Measurements from ENCODE around the gene FLRT2. TPM values are rescaled to one million over a fixed set of nuclear protein-coding genes. Genes with fewer than 3 reads are reported as not detected.

Gene FLRT2
- total and polyA plus RNA-seq, 2 of the 4 experiments (the other 2 are of a cell fraction), result 10.2 to 13.1 TPM

- peak overlapping the region; percentile 47; the same call in 1 of the 2 replicates for H3K27ac ChIP-seq (ENCODE audit: insufficient read depth, low read length)
- H3K4me3 ChIP-seq (ENCODE audit: insufficient read depth, low read depth, low read length), result peak overlapping the region; percentile 67
- H2AK5ac ChIP-seq (ENCODE audit: low read depth, low read length), result no peak overlapping the region
- 0 out of 2 replicates have a peak overlapping the region, but pooled peaks have one; percentile 3 for H3K14ac ChIP-seq (replicated peaks; ENCODE audit: low read depth, low read length)
- ChIA-PET POLR2A (ENCODE audit: unreplicated experiment) (no interaction called here), CTCF (no interaction called here)
- H3K4me2 ChIP-seq (ENCODE audit: low read depth, low read length), result peak overlapping the region; percentile 94
- DNase-seq (no peak), ATAC-seq (ENCODE audit: low read depth) (no peak)
- dilution Hi-C loops (cut with HindIII; ENCODE audit: low sequenced_read_pairs, unreplicated experiment), result no loop called here
- H3K56ac ChIP-seq (ENCODE audit: extremely low read depth, insufficient read depth, low read length), result no peak overlapping the region; the same call in 1 of the 2 replicates
- H4K91ac ChIP-seq (ENCODE audit: insufficient read depth, low read depth, low read length), result 0 out of 2 replicates have a peak overlapping the region, but pooled peaks have one; percentile 49
- WGBS, 2 experiments (ENCODE audit: extremely low coverage in 2 of 2, insufficient read length in 1 of 2), result 11% methylated on average over 3 of the region's 7 CpGs; no CpG with 5 or more reads in 1 of the 2 experiments
- H2AK9ac ChIP-seq (replicated peaks; ENCODE audit: low read depth, low read length, poor library complexity), result peak overlapping the region; percentile 40
- peak overlapping the region; percentile 63 for H3K9ac ChIP-seq (ENCODE audit: low read depth, low read length)
- H2BK20ac ChIP-seq (ENCODE audit: low read depth, low read length), result 0 out of 2 replicates have a peak overlapping the region, but pooled peaks have one; percentile 7
- peak overlapping the region; percentile 92 for H2AFZ ChIP-seq (replicated peaks; ENCODE audit: low read length, poor library complexity)
- peak overlapping the region; percentile 19 to 76; a peak in 2 of 4 replicates for H4K8ac ChIP-seq (ENCODE audit: low read depth in 2 of 2, low read length in 2 of 2)
- peak overlapping the region; percentile 34; the same call in 1 of the 2 replicates for H3K23ac ChIP-seq (ENCODE audit: low read depth, low read length)
- H3K4me1 ChIP-seq (ENCODE audit: control insufficient read depth, insufficient read depth, low read length), result no peaks in the 10 kb centered on the region
- no peak overlapping the region for H2BK15ac ChIP-seq (ENCODE audit: low read depth, low read length)
- H3K36me3 ChIP-seq (ENCODE audit: control insufficient read depth, insufficient read depth, low read length), result no peaks in the 10 kb centered on the region
- H3K79me1 ChIP-seq (ENCODE audit: low read depth in 1 of 2, low read length in 2 of 2), result peaks cover 4 to 15% of the 10 kb centered on the region in 2 experiments
- H3K9me3 ChIP-seq (ENCODE audit: control insufficient read depth, insufficient read depth, low read length), result no peaks in the 10 kb centered on the region
- H3K9me1 ChIP-seq (ENCODE audit: insufficient read depth, low read length), result no peaks in the 10 kb centered on the region
- H2BK5ac ChIP-seq (ENCODE audit: low read depth, low read length, poor library complexity, severe bottlenecking), result no peak overlapping the region
- H3K18ac ChIP-seq (ENCODE audit: low read depth, low read length), result no peak overlapping the region; the same call in 1 of the 2 replicates
- H3K4ac ChIP-seq (ENCODE audit: low read depth, low read length), result peak overlapping the region; percentile 95
- peak overlapping the region; percentile 62; the same call in 1 of the 2 replicates for H2BK120ac ChIP-seq (ENCODE audit: low read depth, low read length)
- no peaks in the 10 kb centered on the region for H3K27me3 ChIP-seq (ENCODE audit: control insufficient read depth, insufficient read depth, low read length)
- BruUV-seq (replicated peaks), result no TSS peak
- TF ChIP-seq CTCF (conservative IDR thresholded peaks at IDR 0.05; ENCODE audit: low read depth, low read length) (no peak), MXI1 (IDR thresholded peaks at IDR 0.05; ENCODE audit: borderline replicate concordance, low read depth, low read length) (no peak), USF2 (IDR thresholded peaks at IDR 0.05; ENCODE audit: low read depth, low read length) (no peak), MAZ (IDR thresholded peaks at IDR 0.05; ENCODE audit: borderline replicate concordance, low read depth, low read length) (no peak), MAFK (IDR thresholded peaks at IDR 0.05; ENCODE audit: low read depth, low read length) (no peak), ELK1 (IDR thresholded peaks at IDR 0.05; ENCODE audit: borderline replicate concordance, low read depth, low read length) (no peak)
- H4K20me1 ChIP-seq (ENCODE audit: insufficient read depth, low read length), result 0 out of 2 replicates have a peak, but pooled peaks cover 3% of the 10 kb centered on the region
- in situ Hi-C loops (cut with MboI; ENCODE audit: low sequenced_read_pairs), result loop anchor here (25.0 kb wide), 1 partner anchor 507 kb away; no protein-coding TSS in a partner anchor
- H4K5ac ChIP-seq (ENCODE audit: low read depth, low read length), result no peak overlapping the region
- intact Hi-C loops (cut with micrococcal nuclease), result loop anchor here (5.0 to 10.0 kb wide), 4 partner anchors 507 to 1804 kb away; no protein-coding TSS in a partner anchor
Observed at GRCh38 chr14:85530626-85531025, 682 bp downstream of the FLRT2 start.
